ENCODE measurements around the gene FBXO27. TPM values are rescaled to one million over a fixed set of nuclear protein-coding genes. Genes with fewer than 3 reads are reported as not detected.

FBXO27 gene
- total and polyA plus RNA-seq, 2 of the 13 experiments (the other 11 are each of a cell fraction or from before 2014, with no cell fraction given): 0.15 to 2.8 TPM

- FAIRE-seq: no peak
- TF ChIP-seq KDM3A (CRISPR knock-in tag; IDR thresholded peaks at IDR 0.05; ENCODE audit: low read depth): no peak
- TF ChIP-seq MZF1 (CRISPR knock-in tag; IDR thresholded peaks at IDR 0.05; ENCODE audit: borderline replicate concordance): no peak
- TF ChIP-seq TEAD3 (CRISPR knock-in tag; optimal IDR thresholded peaks at IDR 0.05; ENCODE audit: borderline replicate concordance): no peak
- TF ChIP-seq MAFG (CRISPR knock-in tag; IDR thresholded peaks at IDR 0.05): no peak
- TF ChIP-seq EED (CRISPR knock-in tag; IDR thresholded peaks at IDR 0.05): no peak
- TF ChIP-seq ZNF205 (CRISPR knock-in tag; IDR thresholded peaks at IDR 0.05): no peak
- no peak for TF ChIP-seq PTBP1 (IDR thresholded peaks at IDR 0.05; ENCODE audit: low read depth, low read length, poor library complexity, severe bottlenecking)
- TF ChIP-seq ZNF501 (CRISPR knock-in tag; IDR thresholded peaks at IDR 0.05): no peak
- no peak for TF ChIP-seq ZFY (CRISPR knock-in tag; IDR thresholded peaks at IDR 0.05)
- no peak for TF ChIP-seq CENPBD1 (CRISPR knock-in tag; IDR thresholded peaks at IDR 0.05; ENCODE audit: borderline replicate concordance, low read depth)
- TF ChIP-seq FOXK2 (IDR thresholded peaks at IDR 0.05): no peak
- no peak for TF ChIP-seq ZNF879 (CRISPR knock-in tag; IDR thresholded peaks at IDR 0.05)
- TF ChIP-seq SNAPC5 (CRISPR knock-in tag; IDR thresholded peaks at IDR 0.05; ENCODE audit: borderline replicate concordance): no peak
- TF ChIP-seq ZNF432 (CRISPR knock-in tag; IDR thresholded peaks at IDR 0.05; ENCODE audit: borderline replicate concordance): no peak
- no peak for TF ChIP-seq ZNF318 (CRISPR knock-in tag; IDR thresholded peaks at IDR 0.05)
- no peak for TF ChIP-seq FUBP1 (CRISPR knock-in tag; IDR thresholded peaks at IDR 0.05; ENCODE audit: borderline replicate concordance)
- no peak for TF ChIP-seq MTA3 (CRISPR knock-in tag; IDR thresholded peaks at IDR 0.05)
- Histone ChIP-seq H3K4me3 (replicated peaks in 1 of 3; ENCODE audit: insufficient read depth in 1 of 3, low read depth in 2 of 3, low read length in 3 of 3) (no peak overlapping the region), H3K4me1 (ENCODE audit: insufficient read depth, low read length) (0 out of 2 replicates have a peak, but pooled peaks cover 5% of the 10 kb centered on the region), H4K20me1 (ENCODE audit: insufficient read depth, low read length) (no peaks in the 10 kb centered on the region), H3K9me3 (ENCODE audit: low read length) (no peaks in the 10 kb centered on the region), H3K36me3 (replicated peaks in 1 of 2; ENCODE audit: control insufficient read depth in 1 of 2, insufficient read depth in 2 of 2, low read length in 2 of 2) (no peaks in the 10 kb centered on the region), H3K9ac (ENCODE audit: insufficient read depth, low read depth, low read length) (no peak overlapping the region), H3K79me2 (ENCODE audit: insufficient read depth, low read length) (no peaks in the 10 kb centered on the region), H3K4me2 (ENCODE audit: low read depth, low read length) (no peak overlapping the region), H2AFZ (ENCODE audit: low read length) (no peak overlapping the region), H3K27ac (ENCODE audit: extremely low read length, insufficient read depth, low read length) (no peak overlapping the region), H3K27me3 (ENCODE audit: control insufficient read depth in 1 of 2, insufficient read depth in 2 of 2, low read length in 2 of 2) (no peaks in the 10 kb centered on the region)
- in situ Hi-C loops (cut with HindIII; ENCODE audit: extremely low pct_ligation_motif_present, low pct_unique_long_range_greater_than_20kb) (no loop called here), intact Hi-C loops (cut with micrococcal nuclease; ENCODE audit: unreplicated experiment) (no loop called here)
- WGBS (ENCODE audit: low lambda C conversion rate): 80% methylated on average over 4 of the region's 4 CpGs
- CTCF ChIA-PET (ENCODE audit: low intra/inter-chr PET ratio, low total read pairs): no interaction called here
- DNase-seq (ENCODE audit: low spot score): no peak
- POLR2A ChIA-PET: no interaction called here
- ATAC-seq: no peak
- BruUV-seq (replicated peaks): no TSS peak
Measured at GRCh38 chr19:39003796-39004195, 28.6 kb downstream of the FBXO27 start.
